ENCODE measurements around the gene FMO1. TPM values are rescaled to one million over a fixed set of nuclear protein-coding genes. Genes with fewer than 3 reads are reported as not detected.

Gene FMO1
- total RNA-seq, 6 experiments from 2014 or later: not detected

DNA sequence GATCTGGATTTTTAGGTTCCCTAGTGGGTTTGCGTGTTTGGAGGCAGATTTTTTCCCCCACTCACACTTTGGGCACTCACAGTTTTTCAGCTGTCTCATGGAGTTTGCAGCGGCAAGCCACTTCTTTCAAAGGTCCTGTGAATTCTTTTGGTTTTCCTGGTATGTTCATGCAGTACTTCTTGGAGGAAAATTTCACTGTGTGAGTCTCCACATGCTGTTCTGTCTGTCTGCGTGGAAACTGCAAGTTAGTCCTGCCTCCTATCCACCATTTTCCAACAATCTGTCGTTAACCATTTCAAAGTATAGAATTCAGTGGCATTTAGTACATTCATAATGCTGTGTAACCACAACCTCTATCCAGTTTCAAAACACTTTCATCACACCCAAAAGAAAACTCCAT lies 793 bp upstream of the FMO1 start:
- no peak for DNase-seq
- H3K27ac Mint-ChIP-seq: no peak overlapping the region

DNA sequence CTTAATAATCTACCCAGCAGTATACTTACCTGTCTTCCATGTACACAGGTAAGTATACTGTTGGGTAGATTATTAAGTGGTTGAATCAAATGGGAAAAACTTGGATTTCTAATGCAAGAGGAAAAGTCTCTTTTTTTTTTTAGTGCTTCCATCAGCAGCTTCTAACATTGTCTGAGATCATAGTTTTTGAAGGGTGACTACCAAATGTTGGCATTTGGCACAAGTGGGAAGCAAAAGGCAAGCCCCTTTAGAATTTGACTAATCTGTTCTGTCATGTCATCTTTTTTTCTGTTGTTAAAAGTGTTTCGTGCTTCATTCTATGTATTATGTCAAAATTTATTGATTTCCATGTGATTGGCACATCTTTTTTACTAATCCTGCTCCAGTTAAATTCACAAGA lies 547 bp downstream of the FMO1 start:
- Mint-ChIP-seq H3K4me3 (no peak overlapping the region), H3K9me3 (no peaks in the 10 kb centered on the region), H3K4me1 (ENCODE audit: low read depth) (no peaks in the 10 kb centered on the region), H3K27ac (no peak overlapping the region), H3K36me3 (ENCODE audit: low read depth) (no peaks in the 10 kb centered on the region), H3K27me3 (ENCODE audit: insufficient read depth) (peaks cover 7% of the 10 kb centered on the region)
- DNase-seq: no peak
- TF ChIP-seq, protein P1, sequence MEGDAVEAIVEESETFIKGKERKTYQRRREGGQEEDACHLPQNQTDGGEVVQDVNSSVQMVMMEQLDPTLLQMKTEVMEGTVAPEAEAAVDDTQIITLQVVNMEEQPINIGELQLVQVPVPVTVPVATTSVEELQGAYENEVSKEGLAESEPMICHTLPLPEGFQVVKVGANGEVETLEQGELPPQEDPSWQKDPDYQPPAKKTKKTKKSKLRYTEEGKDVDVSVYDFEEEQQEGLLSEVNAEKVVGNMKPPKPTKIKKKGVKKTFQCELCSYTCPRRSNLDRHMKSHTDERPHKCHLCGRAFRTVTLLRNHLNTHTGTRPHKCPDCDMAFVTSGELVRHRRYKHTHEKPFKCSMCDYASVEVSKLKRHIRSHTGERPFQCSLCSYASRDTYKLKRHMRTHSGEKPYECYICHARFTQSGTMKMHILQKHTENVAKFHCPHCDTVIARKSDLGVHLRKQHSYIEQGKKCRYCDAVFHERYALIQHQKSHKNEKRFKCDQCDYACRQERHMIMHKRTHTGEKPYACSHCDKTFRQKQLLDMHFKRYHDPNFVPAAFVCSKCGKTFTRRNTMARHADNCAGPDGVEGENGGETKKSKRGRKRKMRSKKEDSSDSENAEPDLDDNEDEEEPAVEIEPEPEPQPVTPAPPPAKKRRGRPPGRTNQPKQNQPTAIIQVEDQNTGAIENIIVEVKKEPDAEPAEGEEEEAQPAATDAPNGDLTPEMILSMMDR (IDR thresholded peaks at IDR 0.05): no peak

More for the DNA sequence above, 793 bp upstream of the FMO1 start:
- Mint-ChIP-seq H3K4me3 (no peak overlapping the region), H3K9me3 (no peaks in the 10 kb centered on the region), H3K36me3 (ENCODE audit: low read depth) (no peaks in the 10 kb centered on the region), H3K27me3 (ENCODE audit: insufficient read depth) (peaks cover 7% of the 10 kb centered on the region), H3K4me1 (ENCODE audit: low read depth) (no peaks in the 10 kb centered on the region)
- TF ChIP-seq, protein P1 (IDR thresholded peaks at IDR 0.05): no peak

DNA sequence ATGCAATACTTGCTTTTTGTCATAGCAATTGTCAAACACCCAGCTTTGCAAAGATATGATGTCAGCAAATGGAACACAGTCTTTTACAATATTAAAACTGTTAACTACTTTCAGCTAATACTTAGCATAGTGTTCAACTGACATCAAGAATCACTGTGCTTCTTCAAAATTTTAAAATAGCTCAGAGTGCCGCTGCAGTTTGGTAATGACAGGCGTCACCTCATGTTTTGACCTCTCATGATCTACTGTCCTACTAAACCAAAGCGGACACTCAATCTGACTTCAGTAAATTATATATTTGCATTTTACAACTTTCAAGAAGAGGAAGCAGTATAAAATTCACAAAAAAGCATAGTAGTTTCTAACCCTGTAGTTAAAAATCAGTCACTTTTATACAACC lies 2.0 kb downstream of the FMO1 start:
- TF ChIP-seq, protein P1 (IDR thresholded peaks at IDR 0.05): no peak
- H3K27ac Mint-ChIP-seq: no peak overlapping the region
- peaks cover 3% of the 10 kb centered on the region for H3K27me3 Mint-ChIP-seq (ENCODE audit: insufficient read depth)
- no peak overlapping the region for H3K4me3 Mint-ChIP-seq
- H3K4me1 Mint-ChIP-seq (ENCODE audit: low read depth): peaks cover 10% of the 10 kb centered on the region
- H3K36me3 Mint-ChIP-seq (ENCODE audit: low read depth): no peaks in the 10 kb centered on the region
- H3K9me3 Mint-ChIP-seq: no peaks in the 10 kb centered on the region
- no peak for DNase-seq

DNA sequence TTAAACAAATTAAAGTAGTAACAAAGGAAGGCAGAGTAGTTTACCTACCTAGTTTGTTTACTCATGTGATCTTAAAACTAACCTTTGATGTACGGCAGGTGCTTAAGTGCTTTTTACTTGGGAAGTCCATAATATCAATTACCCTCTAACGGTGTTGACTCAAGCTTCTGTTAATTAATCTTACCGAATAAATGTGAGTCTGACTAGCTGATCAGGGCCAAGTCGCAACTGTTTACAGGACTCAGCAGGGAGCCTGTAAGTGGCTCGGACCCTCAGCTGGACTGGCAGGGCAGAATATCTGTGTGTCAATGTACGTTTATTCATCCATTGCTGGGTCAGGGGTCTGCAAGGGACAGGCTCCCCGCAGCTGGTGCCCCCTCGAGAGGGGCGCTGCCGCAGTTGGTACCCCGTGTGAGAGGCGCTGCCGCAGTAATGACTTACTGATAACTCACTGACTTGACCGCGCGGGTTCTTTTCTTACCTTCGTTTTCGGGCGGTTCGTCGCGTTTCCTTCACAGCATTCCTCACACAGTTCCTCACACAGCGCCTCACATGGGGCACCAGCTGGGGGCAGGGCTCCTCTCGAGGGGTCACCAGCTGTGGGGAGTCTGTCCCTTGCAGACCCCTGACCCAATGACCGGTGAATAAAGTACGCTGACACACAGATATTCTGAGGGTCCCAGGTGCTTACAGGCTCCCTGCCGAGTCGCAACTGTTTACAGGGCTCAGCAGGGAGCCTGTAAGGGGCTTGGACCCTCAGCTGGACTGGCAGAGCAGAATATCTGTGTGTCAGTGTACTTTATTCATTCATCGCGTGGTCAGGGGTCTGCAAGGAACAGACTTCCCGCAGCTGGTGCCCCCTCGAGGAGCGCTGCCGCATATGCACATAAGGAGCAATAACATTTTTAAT lies 3.0 kb downstream of the FMO1 start:
- no peaks in the 10 kb centered on the region for H3K36me3 Mint-ChIP-seq (ENCODE audit: low read depth)
- no peaks in the 10 kb centered on the region for H3K9me3 Mint-ChIP-seq
- no peak overlapping the region for H3K27ac Mint-ChIP-seq
- H3K4me1 Mint-ChIP-seq (ENCODE audit: low read depth): peaks cover 16% of the 10 kb centered on the region
- peaks cover 6% of the 10 kb centered on the region for H3K27me3 Mint-ChIP-seq (ENCODE audit: insufficient read depth)
- DNase-seq: no peak
- TF ChIP-seq, protein P1 (IDR thresholded peaks at IDR 0.05): peak; percentile 72
- peak overlapping the region; percentile 85 for H3K4me3 Mint-ChIP-seq

DNA sequence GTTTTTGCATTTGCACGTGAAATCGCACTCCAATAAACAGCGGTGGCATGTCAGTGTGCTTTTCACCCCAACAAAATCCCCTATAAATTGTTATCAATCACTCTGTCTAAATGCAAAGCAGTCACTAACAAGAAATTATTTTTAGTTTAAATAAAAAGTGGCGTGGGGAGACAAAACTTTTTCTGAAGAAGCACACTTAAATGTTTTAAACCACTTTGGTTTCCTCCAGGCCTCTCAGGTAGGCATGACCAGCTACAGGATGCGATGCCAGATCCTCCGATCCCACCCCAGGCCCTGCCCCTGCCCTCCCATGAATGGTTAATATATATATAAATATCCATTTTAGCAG lies 3.6 kb downstream of the FMO1 start:
- DNase-seq: no peak
- Mint-ChIP-seq H3K4me3 (peak overlapping the region; percentile 85; the same call in 1 of the 2 replicates), H3K36me3 (ENCODE audit: low read depth) (no peaks in the 10 kb centered on the region), H3K9me3 (no peaks in the 10 kb centered on the region), H3K27me3 (ENCODE audit: insufficient read depth) (peaks cover 6% of the 10 kb centered on the region), H3K27ac (no peak overlapping the region), H3K4me1 (ENCODE audit: low read depth) (peaks cover 19% of the 10 kb centered on the region)
- TF ChIP-seq, protein P1 (IDR thresholded peaks at IDR 0.05): peak; percentile 10; the same call in 1 of the 2 replicates
